Activated CD4-positive, alpha-beta T cell treated with anti-CD3 and anti-CD28 coated beads, Interleukin-2, amount 10 ng/mL, durations not matched to agents 24 days and 14 days (primary cell): ENCODE results near the gene PTRH2. TPM values are rescaled to one million over a fixed set of nuclear protein-coding genes. Genes with fewer than 3 reads are reported as not detected.
"Not testable (repeated sequence)": the region's sequence is repeated elsewhere in the genome, so short reads cannot be mapped to it uniquely, and the experiment has no call there.

Experiments used
- DNase-seq: peaks from one replicate; pipeline ENCODE4 v3.0.0; 2022
- H3K27ac Mint-ChIP-seq: one replicate; pipeline ENCODE4 v1.8.0; 2022; ENCODE audit warnings: mild to moderate bottlenecking, mixed read lengths
- H3K27me3 Mint-ChIP-seq: one replicate; pipeline ENCODE4 v1.8.0; 2022; ENCODE audit warnings: mixed read lengths
- H3K36me3 Mint-ChIP-seq: one replicate; pipeline ENCODE4 v1.8.0; 2022; ENCODE audit warnings: low read depth, mild to moderate bottlenecking, mixed read lengths
- H3K4me1 Mint-ChIP-seq: one replicate; pipeline ENCODE4 v1.8.0; 2021; ENCODE audit warnings: mixed read lengths
- H3K4me3 Mint-ChIP-seq: one replicate; pipeline ENCODE4 v1.8.0; 2022; ENCODE audit warnings: mild to moderate bottlenecking, moderate library complexity, mixed read lengths
- H3K9me3 Mint-ChIP-seq: one replicate; pipeline ENCODE4 v1.8.0; 2021; ENCODE audit warnings: mixed read lengths
- intact Hi-C: fragments of 100-400 bp; cut with micrococcal nuclease; formaldehyde crosslinking; loops from one replicate; pipeline ENCODE4 v1.15.1; 2023
- total RNA-seq: library from RNA; stranded (reverse); gene quantifications from 2 replicates; pipeline ENCODE4 v1.2.3, GENCODE V29; 2022

PTRH2 gene
- total RNA-seq, 1 donor from 2014 or later = 49.0 TPM

DNA sequence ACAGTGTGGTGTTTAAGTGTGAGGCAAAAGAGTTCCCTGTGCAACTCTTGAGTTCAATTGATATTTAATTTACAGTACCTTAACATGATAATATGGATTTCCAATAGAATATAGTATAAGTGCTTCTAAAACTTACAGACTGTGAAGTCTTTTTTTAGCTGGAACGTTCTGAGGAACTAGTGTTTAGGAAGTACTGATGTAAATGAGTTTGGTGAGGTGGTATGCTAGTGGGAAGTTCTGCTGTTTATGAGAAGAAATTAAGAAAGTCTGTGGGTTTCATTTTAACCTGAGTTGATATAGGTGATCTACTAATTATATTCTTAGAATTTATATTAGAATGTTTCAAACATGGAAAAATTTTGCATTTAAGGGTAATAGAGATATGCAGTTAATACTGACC, 32.0 kb downstream of the PTRH2 start:
- Mint-ChIP-seq H3K27ac (no peak overlapping the region), H3K4me1 (peaks cover 9% of the 10 kb centered on the region), H3K4me3 (no peak overlapping the region), H3K9me3 (no peaks in the 10 kb centered on the region), H3K27me3 (no peaks in the 10 kb centered on the region), H3K36me3 (peaks cover 63% of the 10 kb centered on the region)
- no peak for DNase-seq
- intact Hi-C loops = no loop called here

DNA sequence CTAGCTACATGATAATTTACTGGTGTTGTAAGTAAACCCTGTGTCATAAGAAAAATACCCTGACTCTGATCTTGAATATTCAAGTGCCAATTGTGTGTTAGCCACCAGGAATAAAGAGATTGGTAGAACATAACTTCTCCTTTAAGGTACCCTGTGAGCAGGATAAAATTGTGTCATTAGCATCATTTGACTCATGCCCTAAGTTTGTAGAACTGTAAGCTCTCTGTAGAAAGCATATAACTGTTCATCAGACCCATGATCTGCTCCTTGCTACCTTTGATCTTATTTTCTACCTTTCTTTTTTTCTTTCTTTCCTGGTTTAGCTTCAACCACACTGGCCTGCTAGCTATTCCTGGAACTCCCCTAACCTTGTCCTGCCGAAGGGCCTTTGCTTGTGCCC, 35.8 kb downstream of the PTRH2 start:
- peaks cover 24% of the 10 kb centered on the region for H3K4me1 Mint-ChIP-seq
- no peak for DNase-seq
- intact Hi-C loops = no loop called here
- peaks cover 60% of the 10 kb centered on the region for H3K36me3 Mint-ChIP-seq
- no peaks in the 10 kb centered on the region for H3K27me3 Mint-ChIP-seq
- H3K9me3 Mint-ChIP-seq = no peaks in the 10 kb centered on the region
- peak overlapping the region; percentile 19 for H3K27ac Mint-ChIP-seq
- H3K4me3 Mint-ChIP-seq = no peak overlapping the region

DNA sequence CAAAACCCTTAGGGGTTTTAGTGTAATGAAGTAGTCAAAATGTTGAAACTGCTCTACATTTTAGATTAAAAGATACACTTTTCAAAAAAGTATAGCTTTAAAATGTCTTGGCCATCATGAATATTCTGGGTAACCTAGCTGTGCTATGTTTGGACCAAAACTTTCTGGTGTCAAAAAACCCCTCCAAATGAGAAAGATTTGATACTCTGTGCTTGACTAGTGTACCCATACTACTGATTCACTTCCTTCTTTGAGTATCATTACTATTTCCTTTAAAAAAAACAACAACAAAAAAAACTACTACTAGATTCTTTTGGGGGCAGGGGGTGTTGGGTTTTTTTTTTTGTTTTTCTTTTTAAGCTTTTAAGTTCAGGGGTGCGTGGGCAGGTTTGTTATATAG, 37.3 kb downstream of the PTRH2 start:
- intact Hi-C loops = no loop called here
- no peak overlapping the region for H3K4me3 Mint-ChIP-seq
- DNase-seq = no peak
- H3K9me3 Mint-ChIP-seq = no peaks in the 10 kb centered on the region
- peak overlapping the region; percentile 36 for H3K27ac Mint-ChIP-seq
- no peaks in the 10 kb centered on the region for H3K27me3 Mint-ChIP-seq
- peaks cover 25% of the 10 kb centered on the region for H3K4me1 Mint-ChIP-seq
- H3K36me3 Mint-ChIP-seq = peaks cover 60% of the 10 kb centered on the region

GRCh38 chr17:59669411-59669810, 37.8 kb downstream of the PTRH2 start:
- DNase-seq = no peak
- H3K9me3 Mint-ChIP-seq = no peaks in the 10 kb centered on the region
- peaks cover 61% of the 10 kb centered on the region for H3K36me3 Mint-ChIP-seq
- H3K27me3 Mint-ChIP-seq = no peaks in the 10 kb centered on the region
- peak overlapping the region; percentile 36 for H3K27ac Mint-ChIP-seq
- H3K4me3 Mint-ChIP-seq = no peak overlapping the region
- H3K4me1 Mint-ChIP-seq = peaks cover 27% of the 10 kb centered on the region
- intact Hi-C loops = no loop called here

DNA sequence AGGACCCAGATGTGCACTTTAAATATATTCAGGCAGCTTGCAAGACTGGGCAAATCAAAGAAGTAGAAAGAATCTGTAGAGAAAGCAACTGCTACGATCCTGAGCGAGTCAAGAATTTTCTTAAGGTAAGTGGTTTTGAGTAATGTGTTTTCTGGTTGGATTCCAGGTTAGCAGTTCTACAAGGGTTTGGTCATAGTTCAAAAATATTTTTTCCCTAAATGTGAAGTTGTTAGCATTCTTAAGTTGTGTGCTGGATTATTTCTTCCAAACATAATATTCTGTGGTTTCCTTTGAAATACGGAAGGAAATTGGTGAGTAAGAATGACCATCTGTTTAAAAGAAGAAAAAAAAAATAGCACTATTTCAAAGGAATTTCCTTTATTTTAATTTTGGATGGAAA, 38.4 kb downstream of the PTRH2 start:
- Mint-ChIP-seq H3K4me1 (peaks cover 27% of the 10 kb centered on the region), H3K4me3 (no peak overlapping the region), H3K27me3 (no peaks in the 10 kb centered on the region), H3K9me3 (no peaks in the 10 kb centered on the region), H3K36me3 (peaks cover 62% of the 10 kb centered on the region), H3K27ac (peak overlapping the region; percentile 47)
- no peak for DNase-seq
- intact Hi-C loops = no loop called here

DNA sequence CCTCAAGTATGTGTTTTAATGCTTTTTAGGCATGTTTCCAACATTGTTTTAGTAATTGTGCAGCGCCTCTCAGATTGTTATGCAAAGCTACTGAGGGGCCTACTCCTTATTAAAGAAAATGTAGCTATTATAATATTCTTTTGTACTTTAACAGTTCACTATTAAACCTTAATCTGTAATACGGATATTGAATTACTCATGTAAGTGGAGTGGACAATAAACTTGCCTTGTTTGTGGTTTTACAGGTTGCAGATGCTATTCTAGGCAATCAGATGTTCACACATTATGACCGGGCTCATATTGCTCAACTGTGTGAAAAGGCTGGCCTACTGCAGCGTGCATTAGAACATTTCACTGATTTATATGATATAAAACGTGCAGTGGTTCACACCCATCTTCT, 41.0 kb downstream of the PTRH2 start:
- no peak for DNase-seq
- Mint-ChIP-seq H3K36me3 (peaks cover 65% of the 10 kb centered on the region), H3K9me3 (no peaks in the 10 kb centered on the region), H3K4me3 (no peak overlapping the region), H3K27ac (no peak overlapping the region), H3K4me1 (peaks cover 23% of the 10 kb centered on the region), H3K27me3 (no peaks in the 10 kb centered on the region)
- intact Hi-C loops = no loop called here

DNA sequence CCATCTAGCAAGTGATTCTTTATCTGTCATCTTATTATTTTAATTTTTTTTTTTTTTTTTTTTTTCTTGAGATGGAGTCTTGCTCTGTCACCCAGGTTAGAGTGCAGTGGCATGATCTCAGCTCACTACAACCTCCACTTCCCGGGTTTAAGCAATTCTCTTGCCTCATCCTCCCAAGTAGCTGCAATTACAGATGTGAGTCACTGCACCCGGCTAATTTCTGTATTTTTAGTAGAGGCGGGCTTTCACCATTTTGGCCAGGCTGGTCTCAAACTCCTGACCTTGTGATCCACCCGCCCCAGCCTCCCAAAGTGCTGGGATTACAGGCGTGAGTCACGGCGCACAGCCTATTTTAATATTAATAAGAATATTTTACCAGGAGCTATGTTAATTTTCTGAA, 50.6 kb downstream of the PTRH2 start:
- DNase-seq, intact Hi-C loops, H3K27me3 Mint-ChIP-seq, H3K9me3 Mint-ChIP-seq, H3K27ac Mint-ChIP-seq, H3K4me1 Mint-ChIP-seq, H3K4me3 Mint-ChIP-seq: not testable (repeated sequence)
- peaks cover 66% of the 10 kb centered on the region for H3K36me3 Mint-ChIP-seq

- no peak overlapping the region for H3K27ac Mint-ChIP-seq
- H3K9me3 Mint-ChIP-seq = no peaks in the 10 kb centered on the region
- H3K4me3 Mint-ChIP-seq = no peak overlapping the region
- no peak for DNase-seq
- no peaks in the 10 kb centered on the region for H3K27me3 Mint-ChIP-seq
- intact Hi-C loops = no loop called here
- H3K4me1 Mint-ChIP-seq = peaks cover 25% of the 10 kb centered on the region
- peaks cover 70% of the 10 kb centered on the region for H3K36me3 Mint-ChIP-seq
Observed at GRCh38 chr17:59652119-59652518, 55.1 kb downstream of the PTRH2 start.

GRCh38 chr17:59651346-59651745, 55.9 kb downstream of the PTRH2 start:
- Mint-ChIP-seq H3K9me3 (no peaks in the 10 kb centered on the region), H3K36me3 (peaks cover 75% of the 10 kb centered on the region), H3K4me3 (no peak overlapping the region), H3K4me1 (peaks cover 25% of the 10 kb centered on the region), H3K27me3 (no peaks in the 10 kb centered on the region), H3K27ac (no peak overlapping the region)
- intact Hi-C loops = no loop called here
- no peak for DNase-seq

DNA sequence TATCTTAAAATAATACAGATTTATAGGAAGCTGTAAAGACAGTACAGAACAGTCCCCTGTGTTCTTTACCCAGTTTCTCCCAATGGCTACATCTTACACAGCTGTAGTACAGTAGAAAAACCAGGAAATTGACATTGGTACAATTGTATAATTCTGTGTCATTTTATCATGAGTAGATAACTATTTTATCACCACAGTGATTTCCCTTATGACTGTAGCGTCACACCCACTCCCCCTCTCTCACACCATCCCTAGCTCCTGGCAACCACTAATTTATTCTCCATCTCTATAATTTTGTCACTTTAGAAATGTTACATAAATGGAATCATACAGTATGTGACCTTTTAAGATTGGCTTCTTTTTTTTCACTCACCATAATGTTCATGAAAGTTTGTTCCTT, 56.6 kb downstream of the PTRH2 start:
- H3K36me3 Mint-ChIP-seq = peaks cover 74% of the 10 kb centered on the region
- no peak overlapping the region for H3K4me3 Mint-ChIP-seq
- intact Hi-C loops = no loop called here
- H3K9me3 Mint-ChIP-seq = no peaks in the 10 kb centered on the region
- H3K27me3 Mint-ChIP-seq = no peaks in the 10 kb centered on the region
- H3K27ac Mint-ChIP-seq = no peak overlapping the region
- no peak for DNase-seq
- peaks cover 25% of the 10 kb centered on the region for H3K4me1 Mint-ChIP-seq

GRCh38 chr17:59649886-59650285, 57.3 kb downstream of the PTRH2 start:
- Mint-ChIP-seq H3K4me1 (peaks cover 25% of the 10 kb centered on the region), H3K36me3 (peaks cover 69% of the 10 kb centered on the region), H3K27me3 (no peaks in the 10 kb centered on the region), H3K9me3 (no peaks in the 10 kb centered on the region), H3K27ac (no peak overlapping the region), H3K4me3 (no peak overlapping the region)
- intact Hi-C loops = no loop called here
- no peak for DNase-seq

Other genes with a start within 250 kb of the PTRH2 start
- gene DHX40, start 141.8 kb downstream of the PTRH2 start, total RNA-seq = 17.0 and 20.5 TPM in 2 replicates
- 187 and 190 TPM in 2 replicates for gene CLTC, start 87.5 kb downstream of the PTRH2 start, total RNA-seq
- gene VMP1, start 224 bp upstream of the PTRH2 start, total RNA-seq = 417 and 422 TPM in 2 replicates
- gene TUBD1, start 185.5 kb upstream of the PTRH2 start, total RNA-seq = 11.0 and 12.1 TPM in 2 replicates
- 64.0 and 66.4 TPM in 2 replicates for gene RPS6KB1, start 185.7 kb upstream of the PTRH2 start, total RNA-seq